ENCODE results near the gene SLC13A3.

Gene SLC13A3

GRCh38 chr20:46519471-46520068, 131.7 kb downstream of the SLC13A3 start:
- DNase-seq, result no peak

- DNase-seq, result no peak
Observed at GRCh38 chr20:46512943-46513844, 138.1 kb downstream of the SLC13A3 start, which contains the start of gene ZNF334. Gene ZNF334, minus strand, starts transcription at chr20:46513559. Its CDS starts 1,457 bp downstream, at chr20:46512102.

- DNase-seq, result no peak
Observed at GRCh38 chr20:46509523-46509922, 141.7 kb downstream of the SLC13A3 start.
